Hematopoietic multipotent progenitor cell treated with erythropoietin and hydrocortisone succinate and interleukin-3 and kit ligand, for 15 days (in vitro differentiated cells): ENCODE data around the gene BABAM2.
"Not testable (repeated sequence)": the region's sequence is repeated elsewhere in the genome, so short reads cannot be mapped to it uniquely, and the experiment has no call there.

ENCODE experiments used
- DNase-seq: peaks from one replicate; pipeline ENCODE4 v3.0.0-alpha.2; 2015; ENCODE audit warnings: low spot score

BABAM2 gene

DNA sequence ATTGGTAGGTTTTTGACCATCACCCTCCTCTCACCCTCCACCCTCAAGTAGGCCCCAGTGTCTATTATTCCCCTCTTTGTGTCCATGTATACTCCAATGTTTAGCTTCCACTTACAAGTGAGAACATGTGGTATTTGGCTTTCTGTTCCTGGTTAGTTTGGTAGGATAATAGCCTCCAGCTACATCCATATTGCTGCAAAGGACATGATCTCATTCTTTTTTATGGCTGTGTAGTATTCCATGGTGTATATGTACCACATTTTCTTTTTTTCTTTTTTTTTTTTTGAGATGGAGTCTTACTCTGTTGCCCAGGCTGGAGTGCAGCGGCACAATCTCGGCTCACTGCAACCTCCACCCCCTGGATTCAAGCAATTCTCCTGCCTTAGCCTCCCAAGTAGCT lies 88.2 kb downstream of the BABAM2 start:
- not testable (repeated sequence) for DNase-seq

DNA sequence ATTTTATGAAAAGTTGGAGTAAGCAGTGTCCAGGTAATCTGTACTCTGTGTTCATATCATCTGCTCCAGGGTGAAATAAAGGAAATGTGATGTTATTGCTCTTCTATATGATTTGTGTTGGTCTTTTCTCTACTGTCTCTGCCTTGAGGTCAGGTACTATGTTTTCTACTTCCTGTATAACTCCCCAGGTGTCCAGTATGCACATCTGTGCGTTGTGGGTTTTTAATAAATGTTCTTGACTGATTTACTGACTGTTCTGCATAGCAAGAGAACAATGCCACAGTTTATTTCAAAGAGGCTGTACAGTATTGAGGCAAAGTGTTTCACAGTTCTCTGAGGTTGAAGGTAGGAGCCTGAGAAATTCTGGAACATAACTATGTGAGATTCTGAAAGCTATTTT lies 89.7 kb downstream of the BABAM2 start:
- no peak for DNase-seq

DNA sequence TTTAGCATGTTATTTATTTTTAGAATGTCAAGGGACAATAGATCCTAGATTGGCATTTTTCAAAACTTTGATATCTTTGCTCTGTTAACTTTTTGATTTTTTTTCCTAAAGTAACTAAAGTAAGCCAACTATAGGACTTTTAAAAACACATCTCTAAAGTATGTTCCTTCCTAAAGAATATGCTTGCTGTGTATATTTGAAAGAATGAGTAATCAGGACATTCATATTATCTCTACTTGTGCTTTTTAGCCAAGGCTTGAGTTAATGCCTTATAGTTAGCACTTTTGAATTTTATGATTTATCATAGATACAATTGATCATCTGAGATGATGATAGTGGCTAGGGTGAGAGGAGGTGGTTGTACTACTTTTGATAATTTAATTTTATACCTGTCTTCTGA lies 93.6 kb downstream of the BABAM2 start:
- no peak for DNase-seq

DNA sequence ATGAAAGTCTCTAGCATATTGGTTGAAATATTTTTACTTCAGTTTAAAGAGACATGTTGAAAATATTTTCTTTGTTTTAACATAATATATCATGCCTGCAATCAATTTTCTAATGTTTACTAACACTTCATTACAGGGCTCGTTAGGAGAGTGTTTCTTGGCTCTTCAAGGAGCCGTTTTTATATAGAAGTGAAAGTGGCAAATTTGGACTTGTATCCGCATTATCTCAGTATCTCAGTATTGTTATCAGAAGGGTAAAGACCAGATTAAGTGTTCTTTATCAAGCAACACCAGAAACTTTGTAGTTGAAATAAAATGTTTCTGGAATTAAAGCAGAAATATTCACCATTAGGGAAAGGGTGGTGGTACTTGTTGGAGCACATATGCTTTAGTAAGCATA lies 97.8 kb downstream of the BABAM2 start:
- no peak for DNase-seq

DNA sequence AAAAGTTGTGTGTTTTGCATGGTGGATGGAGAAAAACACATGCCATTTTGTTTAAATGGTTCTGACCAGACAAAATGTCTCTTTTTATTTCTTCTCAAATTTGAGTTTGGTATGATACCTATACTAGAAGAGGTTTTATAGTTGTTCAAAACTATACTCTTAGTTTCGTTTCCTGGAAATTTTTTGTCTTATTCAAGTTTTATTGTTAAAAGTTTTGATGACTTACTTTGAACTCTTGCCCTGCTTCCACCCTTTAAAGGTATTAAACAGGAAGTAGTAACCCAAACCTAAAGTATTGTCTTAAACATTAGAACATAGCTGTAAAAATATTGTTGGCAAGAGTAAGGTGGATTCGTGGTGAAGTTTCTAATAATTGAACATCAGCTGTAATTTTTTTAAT lies 98.2 kb downstream of the BABAM2 start:
- DNase-seq: no peak

DNA sequence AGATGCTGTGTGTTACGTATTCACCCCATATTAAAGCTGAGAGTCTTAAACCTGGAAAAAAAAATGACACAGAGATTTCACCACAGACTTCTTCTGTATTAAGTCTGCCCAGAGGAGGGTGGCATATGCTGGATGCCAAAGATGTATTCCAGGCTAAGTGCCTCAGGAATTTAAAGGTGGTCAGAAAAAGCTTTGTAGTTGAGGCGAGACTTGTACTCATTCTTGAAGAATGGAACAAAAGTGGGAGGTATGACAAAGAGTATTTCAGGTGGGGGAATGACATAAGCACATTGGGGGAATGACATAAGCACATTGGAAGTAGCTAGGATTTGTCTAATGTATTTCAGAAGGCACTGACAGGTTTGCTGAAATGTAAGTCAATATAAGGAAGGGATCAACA lies 98.6 kb downstream of the BABAM2 start:
- no peak for DNase-seq

DNA sequence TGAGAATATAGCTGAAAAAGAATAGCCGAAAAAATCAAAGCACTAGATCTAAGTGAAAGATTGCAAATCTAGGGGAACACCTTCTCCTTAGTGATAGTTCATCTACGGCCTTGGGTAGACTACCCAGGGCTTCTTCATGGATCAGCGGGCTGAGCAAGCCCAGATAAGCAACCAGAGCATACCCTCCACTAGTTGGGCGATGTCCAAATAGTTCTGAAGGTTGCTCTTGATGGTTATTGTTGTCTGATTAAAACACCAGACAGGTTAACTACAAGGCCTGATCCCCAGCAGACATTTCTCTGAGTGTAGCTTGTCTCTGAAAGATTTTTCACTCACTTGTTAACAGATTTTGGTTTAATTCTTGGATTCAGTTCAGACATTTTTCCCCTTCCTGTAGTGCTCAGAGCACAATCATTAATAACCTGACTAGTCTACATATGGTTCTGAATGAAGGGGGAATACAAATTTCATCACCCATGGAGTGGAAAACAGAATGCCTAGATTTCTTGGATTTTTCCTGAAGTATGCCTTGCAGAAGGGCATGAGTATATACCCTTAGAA lies 99.6 kb downstream of the BABAM2 start:
- DNase-seq: no peak

DNA sequence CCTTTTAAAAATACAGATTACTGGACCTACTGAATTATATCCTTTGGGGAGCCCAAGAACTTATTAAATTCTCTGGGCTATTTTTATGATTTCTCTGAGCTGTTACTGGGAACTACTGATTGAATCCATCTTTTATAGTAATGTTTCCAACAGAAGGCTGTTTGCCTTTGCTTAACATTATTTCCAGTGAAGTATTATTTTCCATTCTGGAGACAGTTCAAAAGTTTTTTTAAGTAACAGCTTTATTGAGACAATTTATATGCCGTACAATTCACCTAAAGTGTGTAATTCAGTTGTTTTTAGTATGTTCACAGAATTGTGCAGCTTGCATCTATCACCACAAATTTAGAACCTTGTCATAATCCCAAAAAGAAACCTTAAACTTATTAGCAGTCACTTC lies 100.6 kb downstream of the BABAM2 start:
- no peak for DNase-seq

DNA sequence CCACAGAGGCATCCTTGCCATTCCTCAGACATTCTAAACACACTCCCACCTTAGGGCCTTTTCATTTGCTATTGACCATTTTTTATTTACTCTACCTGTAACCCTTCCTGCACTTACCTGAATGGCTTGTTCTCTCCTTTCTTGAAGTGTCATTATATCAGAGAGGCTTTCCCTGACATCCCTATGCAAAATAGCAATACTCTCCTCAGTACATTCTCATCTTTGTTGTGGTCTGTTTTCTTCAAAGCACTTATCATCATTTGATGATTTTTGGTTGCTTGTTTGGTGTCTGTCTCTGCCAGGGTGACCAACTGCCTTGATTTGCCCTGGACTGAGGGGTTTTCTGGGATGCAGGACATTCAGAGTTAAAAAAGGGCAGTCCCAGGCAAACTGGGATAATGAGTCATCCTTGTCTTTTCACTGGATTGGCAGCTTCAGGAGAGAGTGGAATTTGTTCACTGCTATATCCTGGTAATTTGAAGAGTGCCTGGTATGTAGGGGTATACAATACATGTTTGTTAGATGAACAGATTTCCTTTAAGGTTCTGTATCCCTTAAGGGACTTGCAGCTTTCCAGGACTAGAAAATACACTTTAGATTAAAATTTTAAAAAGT lies 102.4 kb downstream of the BABAM2 start:
- no peak for DNase-seq

DNA sequence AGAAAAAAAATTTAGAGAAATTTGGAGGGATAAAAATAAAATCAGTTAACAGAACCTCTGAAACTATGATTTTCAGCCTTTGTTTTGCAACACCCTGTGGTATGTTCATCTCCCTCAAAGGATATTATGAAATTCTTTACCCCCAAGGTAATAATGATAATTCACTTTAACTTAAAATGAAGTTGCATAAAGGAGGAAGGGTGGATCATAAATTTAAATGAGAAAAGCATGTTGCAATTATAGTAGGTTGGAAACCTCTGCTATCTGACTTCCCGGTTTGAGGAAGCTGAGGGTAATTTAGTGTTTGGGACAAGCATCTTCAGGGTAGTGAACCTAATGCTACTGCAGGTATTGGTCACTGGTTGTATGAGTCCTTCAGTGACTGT lies 102.9 kb downstream of the BABAM2 start:
- no peak for DNase-seq

DNA sequence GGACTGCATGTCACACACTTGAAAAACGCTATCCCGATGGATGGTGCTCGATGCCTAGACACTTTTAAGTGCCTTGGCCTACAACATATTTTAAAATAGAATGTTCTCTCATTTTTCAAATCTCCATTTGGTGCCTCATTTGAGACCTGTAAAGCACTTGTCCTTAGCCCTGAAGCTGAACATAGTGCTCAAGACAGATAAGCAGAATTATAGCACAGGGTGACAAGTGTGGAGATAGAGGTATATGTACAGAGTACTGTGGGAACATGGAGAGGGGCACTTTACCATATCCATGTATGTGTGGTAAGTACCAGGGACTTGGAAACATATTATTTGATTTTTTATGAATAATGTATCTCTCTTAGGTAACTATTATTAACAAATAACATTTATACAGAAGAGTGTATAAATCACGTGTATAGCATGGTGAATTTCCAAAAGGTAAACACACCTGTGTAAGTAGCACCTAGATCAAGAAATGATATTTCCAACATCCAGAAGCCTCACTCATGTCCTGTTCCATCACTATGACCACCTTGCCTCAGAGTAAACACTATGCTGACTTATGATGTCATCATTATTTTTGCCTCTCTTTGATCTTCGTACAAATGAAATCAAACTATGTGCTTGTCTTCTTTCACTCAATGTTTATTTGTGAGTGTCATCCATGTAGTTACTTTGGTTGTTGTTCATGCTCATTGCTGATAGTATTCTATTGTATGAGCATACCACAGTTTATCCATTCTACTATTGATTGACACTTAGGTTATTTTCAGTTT lies 103.6 kb downstream of the BABAM2 start:
- no peak for DNase-seq

DNA sequence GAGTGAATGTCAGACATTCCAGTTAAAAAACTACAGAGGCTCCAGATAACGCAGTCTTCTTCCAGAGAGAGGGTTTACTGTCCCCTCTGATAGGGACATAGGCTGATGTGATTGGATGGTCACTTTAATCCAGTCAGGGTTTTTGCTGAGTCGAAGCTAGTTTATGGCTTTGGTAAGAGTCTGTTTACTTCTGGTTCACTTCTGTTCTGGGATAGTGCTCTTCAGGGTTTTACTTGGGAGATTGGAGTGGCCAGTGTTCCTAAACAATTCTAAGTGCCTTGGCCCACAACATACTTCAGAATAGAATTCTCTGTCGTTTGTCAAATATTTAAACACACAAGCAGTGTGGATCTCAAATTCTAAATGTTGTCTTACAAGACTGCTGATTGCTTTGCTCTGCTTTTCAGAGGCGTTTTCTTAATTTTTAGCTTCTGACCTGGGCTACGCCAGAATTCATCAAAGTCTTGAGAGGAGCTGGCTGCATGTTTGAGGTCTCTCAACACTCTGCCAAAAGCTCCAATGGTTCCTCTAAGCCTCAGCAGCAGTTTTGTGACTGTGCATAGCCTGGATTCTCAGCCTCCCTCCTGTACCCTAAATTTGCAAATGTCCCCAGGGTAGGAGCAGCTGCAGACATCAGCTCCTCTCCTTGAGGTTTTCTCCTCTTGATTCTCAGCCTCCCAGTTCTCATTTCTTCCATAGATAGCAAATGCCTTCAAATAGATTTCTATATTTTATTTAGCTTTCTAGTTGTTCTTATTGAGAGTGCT lies 105.8 kb downstream of the BABAM2 start:
- DNase-seq: no peak

DNA sequence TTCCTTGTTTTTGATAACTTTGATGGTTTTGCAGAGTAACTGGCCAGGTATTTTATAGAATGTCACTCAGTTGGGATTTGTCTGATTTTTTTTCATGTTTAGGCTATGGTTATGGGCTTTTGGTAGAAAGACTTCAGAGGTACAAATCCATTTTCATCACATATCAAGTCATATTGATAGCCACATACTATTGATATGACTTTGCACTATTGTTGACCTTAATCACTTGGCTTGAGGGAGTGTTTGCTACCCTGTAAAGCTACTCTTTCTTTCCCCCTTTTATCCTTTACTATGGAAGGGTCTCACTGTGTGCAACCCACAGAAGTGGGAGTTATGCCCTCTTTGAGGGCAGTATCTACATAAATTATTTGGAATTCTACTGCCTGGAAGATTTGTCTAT lies 109.8 kb downstream of the BABAM2 start:
- DNase-seq: no peak

DNA sequence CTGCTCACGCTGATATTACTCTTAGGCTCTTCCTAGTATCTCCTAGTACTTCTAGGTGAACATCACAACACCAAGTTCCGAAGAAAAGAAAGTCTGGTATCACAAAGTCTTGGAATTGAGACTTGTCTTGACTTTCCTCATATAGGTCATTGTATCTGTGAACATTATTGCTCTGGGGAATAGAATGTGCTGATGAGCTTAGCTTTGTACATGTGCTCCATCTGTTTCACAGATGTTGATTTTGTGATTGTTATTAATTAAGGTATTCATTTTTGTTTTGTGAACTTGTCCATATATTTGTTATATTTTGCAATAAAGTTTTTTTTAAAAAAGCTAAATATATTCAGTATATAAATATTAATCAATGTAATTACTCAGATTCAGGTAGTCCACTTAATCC lies 111.7 kb downstream of the BABAM2 start:
- DNase-seq: no peak

DNA sequence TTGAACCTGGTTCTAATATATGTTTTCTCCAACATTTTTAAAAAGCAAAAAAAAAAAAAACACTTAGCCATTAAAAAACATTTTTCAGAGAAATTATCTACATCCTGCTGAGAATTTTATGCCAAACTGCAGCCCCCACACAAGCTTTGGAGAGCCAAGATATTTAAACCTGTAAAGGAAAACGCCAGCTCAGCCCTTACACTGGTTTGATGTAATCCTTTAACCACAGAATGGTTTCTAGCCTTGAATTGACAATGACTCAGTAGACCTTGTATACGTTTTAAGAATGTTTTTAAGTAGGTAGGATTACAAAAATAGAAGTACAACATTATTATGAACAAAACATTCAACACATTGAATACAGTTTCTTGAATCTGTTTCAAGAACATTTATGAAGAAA lies 113.6 kb downstream of the BABAM2 start:
- DNase-seq: no peak

DNA sequence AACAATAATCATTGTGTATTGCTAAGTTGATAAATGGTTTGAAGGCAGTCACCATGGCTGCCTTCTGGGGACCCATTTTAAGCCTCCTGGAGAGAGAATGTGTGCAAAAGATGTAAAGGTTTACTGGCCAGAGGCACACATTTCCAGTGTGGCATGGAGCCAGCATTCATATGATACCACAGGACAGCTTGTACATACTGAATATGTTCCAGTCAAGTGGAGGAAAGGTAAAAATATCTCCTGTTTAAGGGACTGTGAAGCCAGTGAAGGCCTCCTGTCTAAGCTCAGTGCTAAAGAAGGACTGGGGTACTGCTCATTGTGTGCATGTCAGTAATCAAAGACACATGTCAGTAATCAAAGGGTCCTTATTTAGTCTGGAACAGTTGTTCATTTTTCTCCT lies 119.2 kb downstream of the BABAM2 start:
- DNase-seq: no peak

DNA sequence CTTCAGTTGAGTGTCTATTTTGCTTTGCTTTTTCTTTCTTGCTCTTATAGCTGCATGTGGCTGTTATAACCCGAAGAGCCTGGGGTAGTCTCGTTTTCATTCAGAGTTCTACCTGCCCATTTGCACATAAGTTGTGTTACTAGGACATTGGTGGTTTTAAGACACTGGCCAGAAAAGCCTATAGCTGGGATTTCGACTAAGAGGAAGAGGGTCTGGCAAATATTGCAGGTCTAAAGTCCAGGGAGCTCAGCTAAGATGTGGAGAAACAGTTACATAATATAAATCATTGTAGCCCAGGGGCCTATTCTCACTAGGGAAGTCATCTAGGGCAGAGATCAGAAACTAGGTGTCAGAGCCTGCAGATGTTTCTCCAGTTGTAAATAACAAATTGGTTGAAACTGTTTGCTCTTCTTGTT lies 120.8 kb downstream of the BABAM2 start:
- DNase-seq: no peak

DNA sequence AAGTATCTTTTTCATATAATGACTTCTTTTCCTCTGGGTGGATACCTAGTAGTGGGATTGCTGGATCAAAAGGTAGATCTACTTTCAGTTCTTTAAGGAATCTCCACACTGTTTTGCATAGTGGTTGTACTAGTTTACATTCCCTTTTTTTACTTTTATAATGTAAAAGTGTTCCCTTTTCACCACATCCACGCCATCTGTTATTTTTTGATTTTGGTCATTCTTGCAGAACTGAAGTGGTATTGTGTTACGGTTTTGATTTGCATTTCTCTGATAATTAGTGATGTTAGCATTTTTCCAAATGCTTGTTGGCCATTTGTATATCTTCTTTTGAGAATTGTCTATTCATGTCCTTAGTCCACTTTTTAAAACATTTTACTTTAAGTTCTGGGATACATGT lies 127.9 kb downstream of the BABAM2 start:
- DNase-seq: not testable (repeated sequence)

DNA sequence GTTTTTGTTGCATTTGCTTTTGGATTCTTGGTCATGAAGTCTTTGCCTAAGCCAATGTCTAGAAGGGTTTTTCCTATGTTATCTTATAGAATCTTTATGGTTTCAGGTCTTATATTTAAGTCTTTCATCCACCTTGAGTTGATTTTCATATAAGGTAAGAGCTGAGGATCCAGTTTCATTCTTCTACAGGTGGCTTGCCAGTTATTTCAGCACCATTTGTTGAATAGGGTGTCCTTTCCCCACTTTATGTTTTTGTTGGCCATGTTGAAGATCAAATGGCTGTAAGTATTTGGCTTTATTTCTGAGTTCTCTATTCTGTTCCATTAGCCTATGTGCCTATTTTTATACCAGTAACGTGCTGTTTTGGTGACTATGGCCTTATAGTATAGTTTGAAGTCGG lies 129.0 kb downstream of the BABAM2 start:
- not testable (repeated sequence) for DNase-seq

DNA sequence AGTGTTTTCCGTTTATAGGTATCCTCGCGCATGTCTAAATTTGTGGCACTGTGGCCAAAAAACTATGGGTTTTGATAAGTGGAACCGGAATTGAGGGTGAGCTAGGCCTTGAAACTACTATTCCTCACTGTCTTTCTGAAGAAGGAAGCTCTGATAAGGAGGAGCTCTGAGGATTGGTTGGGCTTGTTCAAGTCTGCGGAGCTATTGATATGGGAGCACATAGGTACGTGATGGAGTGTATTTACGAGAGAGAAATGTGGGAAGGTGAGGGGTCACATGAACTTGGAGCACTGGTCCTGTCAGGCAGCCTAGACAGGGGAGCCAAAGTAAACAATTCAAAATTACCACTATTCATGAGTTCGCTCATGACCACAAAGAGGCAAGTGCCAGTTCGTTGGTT lies 131.4 kb downstream of the BABAM2 start:
- no peak for DNase-seq

DNA sequence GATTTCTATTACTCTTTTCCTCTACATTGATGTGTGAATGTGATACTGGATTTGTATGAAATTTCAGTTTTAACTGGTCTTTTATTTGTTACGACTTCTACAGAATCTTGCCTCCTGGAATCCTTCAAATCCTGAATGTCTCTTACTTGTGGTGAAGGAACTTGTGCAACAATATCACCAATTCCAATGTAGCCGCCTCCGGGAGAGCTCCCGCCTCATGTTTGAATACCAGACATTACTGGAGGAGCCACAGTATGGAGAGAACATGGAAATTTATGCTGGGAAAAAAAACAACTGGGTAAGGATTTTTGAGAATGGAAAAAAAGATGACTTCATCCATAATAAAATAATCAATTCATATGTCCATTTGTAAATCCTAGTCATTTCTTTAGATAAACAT lies 134.6 kb downstream of the BABAM2 start:
- no peak for DNase-seq

DNA sequence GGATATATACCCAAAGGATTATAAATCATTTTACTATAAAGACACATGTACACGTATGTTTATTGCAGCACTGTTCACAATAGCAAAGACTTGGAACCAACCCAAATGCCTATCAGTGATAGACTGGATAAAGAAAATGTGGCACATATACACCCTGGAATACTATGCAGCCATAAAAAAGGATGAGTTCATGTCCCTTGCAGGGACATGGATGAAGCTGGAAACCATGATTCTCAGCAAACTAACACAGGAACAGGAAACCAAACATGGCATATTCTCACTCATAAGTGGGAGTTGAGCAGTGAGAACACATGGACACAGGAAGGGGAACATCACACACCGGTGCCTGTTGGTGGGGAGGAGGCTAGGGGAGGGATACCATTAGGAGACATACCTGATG lies 135.7 kb downstream of the BABAM2 start:
- DNase-seq: not testable (repeated sequence)

DNA sequence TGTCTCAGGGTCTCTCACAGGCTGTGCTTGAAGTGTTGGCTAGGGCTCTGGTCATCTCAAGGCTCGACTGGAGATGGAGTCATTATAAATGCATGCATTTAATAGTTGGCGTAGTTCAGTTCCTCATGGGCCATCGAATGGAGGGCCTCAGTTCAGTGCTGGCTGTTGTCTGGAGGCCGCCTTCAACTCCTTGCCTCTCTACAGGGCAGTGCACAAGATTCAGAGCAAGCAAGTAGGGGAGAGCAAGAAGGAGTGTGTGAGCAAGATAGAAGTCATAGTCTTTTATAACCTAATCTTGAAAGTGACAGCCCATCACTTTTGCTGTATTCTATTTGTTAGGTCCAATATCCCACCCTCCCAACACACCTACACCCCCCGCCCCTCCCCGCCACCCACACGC lies 137.5 kb downstream of the BABAM2 start:
- no peak for DNase-seq
